Right cardiac atrium (tissue), 5 donors: ENCODE measurements around the gene COL23A1. TPM values are rescaled to one million over a fixed set of nuclear protein-coding genes. Genes with fewer than 3 reads are reported as not detected.

Experiments used
- ATAC-seq, 2 donors: fragments of 200-7000 bp; cut with Tn5 transposase; one replicate each; pipeline versions ENCODE4 v1.8.0 to v1.9.1; 2020; ENCODE audit warnings: moderate library complexity in 2 of 2, mild to moderate bottlenecking in 1 of 2
- DNase-seq, 3 donors: peaks; one replicate each; pipeline ENCODE4 v3.0.0-alpha.2; 2020
- H3K27ac ChIP-seq: one replicate; pipeline ENCODE4 v1.5.1; 2013; ENCODE audit warnings: mild to moderate bottlenecking, low read length, control low read depth, moderate library complexity
- H3K27me3 ChIP-seq: one replicate; pipeline ENCODE4 v1.6.1; 2013; ENCODE audit not compliant: control insufficient read depth, insufficient read depth
- H3K4me1 ChIP-seq: one replicate; pipeline ENCODE4 v1.6.1; 2013; ENCODE audit warnings: low read length; ENCODE audit not compliant: control insufficient read depth, insufficient read depth
- H3K4me3 ChIP-seq: one replicate; pipeline ENCODE4 v1.5.1; 2013; ENCODE audit warnings: low read length, control low read depth
- H3K9me3 ChIP-seq: one replicate; pipeline ENCODE4 v1.6.1; 2013; ENCODE audit warnings: low read length; ENCODE audit not compliant: control insufficient read depth
- WGBS: extraction: QIAGEN DNeasy Blood & Tissue Kit; methylation state at CpG from one replicate; pipeline ENCODE4 v1.1.7; 2013; 5-methylcytosine and 5-hydroxymethylcytosine counted together
- intact Hi-C, 4 donors: fragments of 100-400 bp; cut with DNase I; formaldehyde crosslinking; loops; one replicate each; pipeline versions ENCODE4 v1.11.0 to v1.14.0; 2022 to 2023
- polyA plus RNA-seq: library from polyadenylated mRNA; stranded (reverse); fragments of 200-250 nt; gene quantifications from one replicate; pipeline ENCODE4 v1.2.3, GENCODE V29; 2013
- total RNA-seq, 4 donors: library from RNA; stranded (reverse); fragmentation: NEBNext Ultra II Directional; extraction: Animal tissue kit (Norgen Biotek cat#: 25700); gene quantifications; one replicate each; pipeline ENCODE4 v1.2.1, GENCODE V29; 2021
- donor health status: healthy with polysubstance abuse.
- donor health status: DM: no; HTN: yes; CAD: no.
- donor health status: DM: no; HTN: no; CAD: no.
- donor health status: DM: no; HTN: yes; CAD: no; lungs with severe emphysema.
- donor health status: DM: yes; HTN: yes; CAD: no.

The COL23A1 gene
- total and polyA plus RNA-seq, 5 donors: 2.5 to 13.6 (median 6.3) TPM

DNA sequence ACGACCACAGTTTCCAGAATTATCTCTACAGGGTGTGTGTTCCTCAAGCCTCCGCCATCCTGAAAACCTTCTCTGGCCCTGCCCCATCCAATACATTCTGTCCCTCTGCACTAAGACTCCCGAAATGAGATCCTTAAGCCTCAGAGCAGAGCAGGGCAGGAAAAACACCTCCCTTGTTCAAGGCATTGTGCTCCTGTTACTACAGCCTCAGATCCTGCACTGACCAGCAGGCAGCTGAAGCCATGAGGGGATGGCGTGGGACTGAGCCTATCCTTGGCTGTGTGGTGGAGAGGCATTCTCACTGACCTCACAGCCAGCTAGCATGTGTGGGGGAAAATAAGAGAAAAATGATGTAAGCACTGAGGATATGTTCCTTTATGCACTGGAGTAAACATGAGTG, 250.9 kb downstream of the COL23A1 start:
- Histone ChIP-seq H3K27ac (no peak overlapping the region), H3K9me3 (no peaks in the 10 kb centered on the region), H3K4me3 (no peak overlapping the region), H3K27me3 (no peaks in the 10 kb centered on the region), H3K4me1 (no peaks in the 10 kb centered on the region)
- DNase-seq: no peak
- intact Hi-C loops: no loop called here
- no peak for ATAC-seq
- WGBS: 86% methylated on average over 4 of the region's 4 CpGs

DNA sequence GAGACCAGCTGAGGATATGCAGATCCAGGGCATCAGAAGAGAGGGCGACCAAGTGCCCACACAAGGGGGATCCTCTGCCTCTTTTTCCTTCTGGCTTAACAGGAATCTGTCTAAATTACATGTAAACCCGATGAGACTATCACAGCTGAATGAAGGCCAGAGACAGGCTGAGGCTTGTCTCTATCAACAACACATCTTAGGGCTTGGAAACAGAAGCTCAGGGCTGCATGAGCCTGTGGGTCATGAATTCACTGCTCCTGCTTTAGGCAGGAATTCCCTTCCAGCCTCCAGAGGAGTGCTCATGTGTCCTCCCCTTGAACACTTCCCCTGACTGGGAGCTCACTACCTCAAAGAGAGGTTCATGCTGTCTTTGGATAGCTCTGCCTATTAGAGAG, 251.4 kb downstream of the COL23A1 start:
- 66% methylated on average over 2 of the region's 2 CpGs for WGBS
- Histone ChIP-seq H3K4me3 (no peak overlapping the region), H3K9me3 (no peaks in the 10 kb centered on the region), H3K27me3 (no peaks in the 10 kb centered on the region), H3K27ac (no peak overlapping the region), H3K4me1 (no peaks in the 10 kb centered on the region)
- ATAC-seq (no peak), DNase-seq (no peak)
- intact Hi-C loops: no loop called here

DNA sequence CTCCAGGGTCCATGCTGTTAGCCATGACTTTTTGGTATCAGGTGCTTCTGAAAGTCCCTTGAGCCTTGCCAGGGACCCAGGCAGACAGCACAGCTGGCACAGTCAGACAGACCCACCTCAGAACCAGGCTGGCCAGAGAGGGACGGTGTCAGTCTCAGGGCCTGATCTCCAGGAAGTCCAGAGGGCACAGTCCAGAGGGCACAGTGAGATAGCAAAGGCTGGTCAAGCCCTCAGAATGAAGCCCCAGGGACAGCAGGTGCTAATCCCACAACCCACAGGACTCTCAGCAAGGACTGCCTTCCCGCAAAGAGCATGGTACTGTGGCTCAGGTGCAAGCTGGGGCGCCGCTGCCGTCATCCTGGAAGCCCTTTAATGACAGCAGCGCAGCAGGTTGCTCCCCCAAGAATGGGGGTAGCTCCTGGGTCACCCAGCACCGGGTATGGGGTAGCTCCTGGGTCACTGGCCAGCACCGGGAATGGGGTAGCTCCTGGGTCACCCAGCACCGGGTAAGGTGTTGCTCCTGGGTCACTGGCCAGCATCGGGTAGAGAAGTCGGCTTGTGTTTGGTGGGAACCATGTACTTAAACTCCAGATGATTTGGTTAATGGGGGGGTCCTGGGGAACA, 252.0 kb downstream of the COL23A1 start:
- no peak overlapping the region for H3K27ac ChIP-seq
- no peaks in the 10 kb centered on the region for H3K27me3 ChIP-seq
- DNase-seq (no peak), ATAC-seq (peak in 1 of 2 donors; percentile 15)
- no peak overlapping the region for H3K4me3 ChIP-seq
- no peaks in the 10 kb centered on the region for H3K9me3 ChIP-seq
- H3K4me1 ChIP-seq: no peaks in the 10 kb centered on the region
- 89% methylated on average over 11 of the region's 11 CpGs for WGBS
- intact Hi-C loops: no loop called here

DNA sequence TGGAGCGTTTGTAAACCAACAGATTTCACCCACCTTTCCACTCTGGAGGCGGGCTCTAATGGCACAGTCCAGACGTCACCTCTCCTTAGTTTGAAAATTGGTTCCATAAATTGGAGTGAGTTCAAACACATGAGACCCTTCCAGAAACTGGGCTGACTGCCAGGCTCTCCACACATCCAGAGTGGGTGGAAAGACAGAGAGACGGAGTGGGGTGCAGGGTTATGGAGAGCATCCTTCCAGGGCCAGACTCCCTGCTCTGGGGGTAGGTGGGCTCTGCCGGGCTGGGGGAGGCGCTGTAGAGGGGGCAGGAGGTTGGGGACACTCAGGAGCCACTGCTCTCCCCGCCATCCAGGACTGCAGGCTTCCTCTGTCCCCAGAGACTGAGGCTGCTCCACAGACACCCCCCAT, 252.9 kb downstream of the COL23A1 start:
- intact Hi-C loops: no loop called here
- ATAC-seq (no peak), DNase-seq (peak in 1 of 3 donors; percentile 16)
- H3K27me3 ChIP-seq: no peaks in the 10 kb centered on the region
- H3K4me1 ChIP-seq: no peaks in the 10 kb centered on the region
- H3K4me3 ChIP-seq: no peak overlapping the region
- H3K27ac ChIP-seq: no peak overlapping the region
- H3K9me3 ChIP-seq: no peaks in the 10 kb centered on the region
- WGBS: 56% methylated on average over 7 of the region's 7 CpGs

DNA sequence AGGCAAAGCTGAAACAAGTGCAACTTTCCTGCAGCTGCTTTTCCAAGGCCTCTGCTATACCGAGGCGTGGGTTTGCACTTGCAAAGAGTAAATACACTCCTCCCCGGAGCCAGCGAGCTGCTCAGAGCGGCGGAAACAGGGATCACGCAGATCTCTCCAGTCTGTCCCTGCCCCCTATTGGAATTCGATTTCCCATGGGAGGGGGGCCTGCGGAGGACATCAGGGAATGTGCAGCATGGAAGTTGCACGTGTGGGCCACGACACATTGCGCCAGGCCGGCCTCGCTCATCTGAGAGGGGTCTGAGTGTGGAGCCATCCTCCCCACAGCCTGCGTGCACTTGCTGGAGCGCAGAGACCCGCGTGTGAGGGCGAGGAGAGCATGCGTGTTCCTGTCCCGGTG, 253.3 kb downstream of the COL23A1 start:
- Histone ChIP-seq H3K4me1 (no peaks in the 10 kb centered on the region), H3K27me3 (no peaks in the 10 kb centered on the region), H3K9me3 (no peaks in the 10 kb centered on the region), H3K4me3 (no peak overlapping the region), H3K27ac (no peak overlapping the region)
- intact Hi-C loops: no loop called here
- ATAC-seq (no peak), DNase-seq (peak in 2 of 3 donors; percentile 44 to 59)
- 54% methylated on average over 21 of the region's 21 CpGs for WGBS

DNA sequence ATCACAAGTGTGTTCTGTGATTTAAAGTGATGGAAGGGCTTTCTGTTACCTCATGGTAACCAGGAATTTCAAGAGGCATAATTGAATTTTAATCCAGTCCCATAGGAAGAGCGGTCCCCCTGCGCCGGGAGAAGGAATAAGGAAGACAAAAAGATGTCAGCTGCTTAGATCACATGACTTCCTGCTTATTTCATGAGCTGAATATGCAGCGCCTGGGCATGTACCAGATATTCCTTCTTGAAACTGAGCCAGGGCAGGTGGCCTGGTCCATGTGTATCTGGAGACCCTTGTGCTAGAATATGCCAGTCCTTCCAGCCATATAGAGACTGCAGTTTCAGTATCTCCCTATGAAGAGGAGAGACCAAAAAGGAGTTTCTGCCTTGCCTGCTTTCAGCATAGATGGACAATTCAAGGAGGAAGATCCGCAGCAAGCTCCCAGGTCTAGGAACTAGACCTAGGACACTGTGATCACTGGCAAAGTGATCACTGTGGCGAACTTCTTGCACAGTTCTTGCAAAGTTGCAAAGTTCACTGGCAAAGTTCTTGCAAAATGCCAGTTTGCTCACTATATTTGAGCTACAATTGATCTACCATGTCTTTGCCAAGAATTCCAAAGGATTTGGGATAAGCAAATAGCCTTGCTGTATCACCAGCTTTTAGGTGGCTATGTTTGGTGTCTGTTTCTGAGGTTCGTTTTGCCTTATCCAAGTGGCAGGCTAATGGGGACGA, 254.7 kb downstream of the COL23A1 start:
- Histone ChIP-seq H3K9me3 (no peaks in the 10 kb centered on the region), H3K27ac (no peak overlapping the region), H3K4me1 (peaks cover 5% of the 10 kb centered on the region), H3K27me3 (no peaks in the 10 kb centered on the region), H3K4me3 (no peak overlapping the region)
- 67% methylated on average over 8 of the region's 8 CpGs for WGBS
- intact Hi-C loops: no loop called here
- ATAC-seq (no peak), DNase-seq (no peak)

DNA sequence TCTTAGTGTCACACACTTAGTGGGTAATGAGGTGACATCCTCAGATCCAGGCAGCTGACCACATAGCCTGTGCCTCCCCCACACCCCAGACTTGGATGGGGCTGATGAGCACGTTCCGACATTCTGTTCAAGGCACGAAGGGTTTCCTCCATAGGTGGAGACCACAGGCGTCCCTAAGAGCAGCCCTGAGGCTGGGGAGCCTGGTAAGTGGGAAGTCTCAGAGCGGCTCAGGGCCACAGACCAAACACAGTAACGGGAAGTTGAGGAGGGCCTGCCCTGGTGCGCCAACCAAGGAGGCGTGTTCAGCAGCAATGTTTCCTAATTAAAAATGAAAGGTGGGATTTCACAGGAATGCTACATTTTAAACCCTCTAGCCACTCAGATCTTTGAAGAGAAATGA, 255.3 kb downstream of the COL23A1 start:
- intact Hi-C loops: no loop called here
- ATAC-seq (no peak), DNase-seq (peak in 2 of 3 donors; percentile 56 to 63)
- Histone ChIP-seq H3K4me3 (no peak overlapping the region), H3K4me1 (peaks cover 5% of the 10 kb centered on the region), H3K27ac (no peak overlapping the region), H3K27me3 (no peaks in the 10 kb centered on the region), H3K9me3 (no peaks in the 10 kb centered on the region)
- 83% methylated on average over 8 of the region's 8 CpGs for WGBS

DNA sequence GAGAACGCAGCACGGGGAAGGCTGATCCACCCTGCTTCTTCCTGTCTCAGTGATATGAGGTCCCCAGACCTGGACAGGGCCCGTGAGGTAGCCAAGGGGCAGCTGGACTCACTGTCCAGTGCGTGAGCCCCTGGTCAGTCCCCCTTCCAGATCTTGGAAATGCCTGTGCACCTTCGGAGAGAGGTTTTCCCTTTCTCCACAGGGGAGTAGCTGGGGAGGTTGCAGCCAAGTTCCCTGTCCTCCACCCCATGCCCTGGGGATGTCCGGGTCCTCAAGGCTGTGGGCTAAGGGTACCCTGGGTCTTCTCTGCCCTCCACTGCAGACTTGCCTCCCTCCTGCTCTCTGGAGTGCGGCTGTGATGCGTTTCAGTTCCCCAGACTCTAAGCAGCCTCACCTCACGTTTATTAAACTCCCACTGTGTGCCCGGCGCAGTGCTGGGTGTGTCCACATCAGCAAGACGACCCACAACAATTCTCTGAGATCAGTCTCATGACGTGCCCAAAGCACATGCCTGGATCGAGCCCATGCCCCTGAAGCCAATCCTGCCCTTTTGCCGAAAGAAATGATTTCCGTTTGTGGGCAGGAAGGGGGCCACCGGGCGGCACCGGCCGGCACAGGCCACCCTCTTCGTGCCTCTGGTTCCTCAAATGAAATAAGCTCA, 256.2 kb downstream of the COL23A1 start:
- intact Hi-C loops: no loop called here
- Histone ChIP-seq H3K27me3 (no peaks in the 10 kb centered on the region), H3K9me3 (no peaks in the 10 kb centered on the region), H3K4me3 (no peak overlapping the region), H3K27ac (no peak overlapping the region), H3K4me1 (peaks cover 5% of the 10 kb centered on the region)
- WGBS: 82% methylated on average over 21 of the region's 21 CpGs
- DNase-seq: peak in 2 of 3 donors; percentile 37 to 61
- no peak for ATAC-seq

DNA sequence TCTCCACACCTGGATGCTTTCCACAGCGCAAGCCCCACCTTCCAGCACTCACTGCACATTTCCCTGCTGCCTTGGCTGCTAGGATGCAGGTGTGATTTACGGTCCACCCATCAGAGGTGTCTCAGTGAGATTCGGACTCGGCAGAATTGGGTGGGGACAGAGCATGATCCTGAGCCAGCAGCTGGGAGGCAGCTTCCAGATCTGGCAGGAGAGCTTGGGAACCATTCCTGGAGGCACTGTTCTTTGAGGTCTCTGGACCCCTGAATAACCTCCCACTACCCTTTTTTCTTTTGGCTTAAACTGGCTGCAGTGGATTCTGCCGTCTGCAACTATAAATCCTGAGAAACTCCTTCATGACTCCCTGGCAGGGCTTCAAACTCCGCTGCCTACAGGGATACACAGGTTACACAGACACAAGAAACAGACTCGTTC, 258.0 kb downstream of the COL23A1 start:
- peak in 1 of 2 donors; percentile 1 for ATAC-seq
- 49% methylated on average over 7 of the region's 7 CpGs for WGBS
- intact Hi-C loops: no loop called here
- H3K27ac ChIP-seq: peak overlapping the region; percentile 86
- no peaks in the 10 kb centered on the region for H3K27me3 ChIP-seq
- no peak overlapping the region for H3K4me3 ChIP-seq
- peak in 1 of 3 donors; percentile 41 for DNase-seq
- H3K9me3 ChIP-seq: no peaks in the 10 kb centered on the region
- H3K4me1 ChIP-seq: peaks cover 5% of the 10 kb centered on the region

DNA sequence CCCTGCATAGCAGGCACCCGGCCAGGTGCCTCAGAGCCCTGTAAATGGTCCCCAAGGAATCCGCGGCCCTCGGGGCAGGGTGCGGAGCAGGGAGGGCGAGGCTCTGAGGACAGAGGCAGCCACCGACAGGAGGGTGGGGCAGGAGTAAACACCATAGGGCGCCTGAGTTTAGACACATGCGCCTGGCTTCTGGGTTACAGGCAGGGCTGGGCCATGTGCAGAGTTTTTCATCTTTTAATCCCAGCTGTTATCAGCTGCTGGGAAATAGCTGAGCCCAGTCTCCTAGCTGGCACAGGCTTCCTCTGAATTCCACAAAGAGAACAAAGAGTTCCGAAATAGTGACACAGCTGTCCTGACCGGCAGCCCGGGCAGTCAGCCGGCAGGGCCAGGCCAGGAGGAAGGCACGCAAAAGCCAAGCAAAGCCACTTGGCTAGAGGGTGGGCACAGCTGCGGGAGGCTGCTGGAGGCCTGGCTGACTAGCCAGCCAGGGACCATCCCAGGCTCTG, 258.6 kb downstream of the COL23A1 start:
- ATAC-seq (peak; percentile 86), DNase-seq (peak; percentile 69 to 87 (median 86))
- WGBS: 37% methylated on average over 15 of the region's 15 CpGs
- Histone ChIP-seq H3K27me3 (no peaks in the 10 kb centered on the region), H3K4me3 (no peak overlapping the region), H3K9me3 (no peaks in the 10 kb centered on the region), H3K4me1 (peaks cover 5% of the 10 kb centered on the region), H3K27ac (peak overlapping the region; percentile 88)
- intact Hi-C loops: no loop called here

DNA sequence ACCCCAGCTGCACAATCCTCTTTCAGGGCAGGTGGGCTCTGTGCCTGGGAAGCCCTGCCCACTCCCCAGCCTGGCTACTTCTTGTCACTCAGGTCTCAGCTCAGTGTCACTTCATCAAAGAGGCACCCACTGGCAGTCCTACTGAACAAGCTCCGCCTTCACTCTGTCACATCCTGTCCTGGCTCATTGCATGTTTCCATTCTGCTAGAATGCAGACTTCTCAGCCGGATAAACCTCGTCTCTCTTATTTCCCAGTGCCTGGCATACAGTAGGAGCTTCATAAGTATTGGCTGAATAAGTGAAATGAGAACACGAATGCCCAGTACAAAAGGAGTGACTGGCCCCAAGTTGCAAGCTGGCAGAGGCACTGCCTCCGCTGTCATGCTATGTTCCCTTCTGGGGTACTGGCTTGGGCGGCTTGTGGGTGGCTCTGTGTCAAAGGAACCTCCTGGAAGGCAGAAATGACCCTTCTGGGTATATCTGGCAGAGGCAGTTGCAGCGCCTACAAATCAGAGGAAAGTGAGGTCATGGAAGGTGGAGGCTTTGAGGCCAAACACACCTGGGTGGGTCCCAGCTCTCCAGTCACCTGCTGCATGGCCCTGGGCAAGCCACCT, 259.3 kb downstream of the COL23A1 start:
- 56% methylated on average over 7 of the region's 7 CpGs for WGBS
- intact Hi-C loops: no loop called here

More for the DNA sequence above, 259.3 kb downstream of the COL23A1 start:
- no peak overlapping the region for H3K4me3 ChIP-seq
- peak overlapping the region; percentile 88 for H3K27ac ChIP-seq
- H3K27me3 ChIP-seq: no peaks in the 10 kb centered on the region
- ATAC-seq (peak; percentile 76 to 77), DNase-seq (peak in 2 of 3 donors; percentile 58 to 64)
- no peaks in the 10 kb centered on the region for H3K9me3 ChIP-seq
- peaks cover 5% of the 10 kb centered on the region for H3K4me1 ChIP-seq
